ENCODE results near the gene TOP2A. TPM values are rescaled to one million over a fixed set of nuclear protein-coding genes. Genes with fewer than 3 reads are reported as not detected.

Gene TOP2A
- total RNA-seq, 1 experiment from 2014 or later, result 199 TPM

GRCh38 chr17:40454613-40454995, 36.9 kb upstream of the TOP2A start:
- no peaks in the 10 kb centered on the region for H3K27me3 ChIP-seq (ENCODE audit: low read length)
- no peak overlapping the region for H3K4me3 ChIP-seq (ENCODE audit: low read length)
- DNase-seq, result no peak
- no peak overlapping the region for H3K27ac ChIP-seq (ENCODE audit: low read length)
- H3K9me2 ChIP-seq (replicated peaks; ENCODE audit: insufficient read depth, low read length), result no peaks in the 10 kb centered on the region
- H3K9ac ChIP-seq (ENCODE audit: low read length), result no peak overlapping the region
- no peak overlapping the region for H2AFZ ChIP-seq (ENCODE audit: low read length)
- H3K4me2 ChIP-seq (ENCODE audit: low read depth, low read length, poor library complexity, severe bottlenecking), result no peak overlapping the region
- H3K79me2 ChIP-seq (ENCODE audit: low read length), result no peaks in the 10 kb centered on the region
- H3K9me3 ChIP-seq (ENCODE audit: low read length), result no peaks in the 10 kb centered on the region
- H3K4me1 ChIP-seq (ENCODE audit: low read length), result no peaks in the 10 kb centered on the region
- 0 out of 2 replicates have a peak, but pooled peaks cover 3% of the 10 kb centered on the region for H4K20me1 ChIP-seq (ENCODE audit: insufficient read depth, low read depth, low read length)
- no peaks in the 10 kb centered on the region for H3K36me3 ChIP-seq (ENCODE audit: insufficient read depth, low read length)

DNA sequence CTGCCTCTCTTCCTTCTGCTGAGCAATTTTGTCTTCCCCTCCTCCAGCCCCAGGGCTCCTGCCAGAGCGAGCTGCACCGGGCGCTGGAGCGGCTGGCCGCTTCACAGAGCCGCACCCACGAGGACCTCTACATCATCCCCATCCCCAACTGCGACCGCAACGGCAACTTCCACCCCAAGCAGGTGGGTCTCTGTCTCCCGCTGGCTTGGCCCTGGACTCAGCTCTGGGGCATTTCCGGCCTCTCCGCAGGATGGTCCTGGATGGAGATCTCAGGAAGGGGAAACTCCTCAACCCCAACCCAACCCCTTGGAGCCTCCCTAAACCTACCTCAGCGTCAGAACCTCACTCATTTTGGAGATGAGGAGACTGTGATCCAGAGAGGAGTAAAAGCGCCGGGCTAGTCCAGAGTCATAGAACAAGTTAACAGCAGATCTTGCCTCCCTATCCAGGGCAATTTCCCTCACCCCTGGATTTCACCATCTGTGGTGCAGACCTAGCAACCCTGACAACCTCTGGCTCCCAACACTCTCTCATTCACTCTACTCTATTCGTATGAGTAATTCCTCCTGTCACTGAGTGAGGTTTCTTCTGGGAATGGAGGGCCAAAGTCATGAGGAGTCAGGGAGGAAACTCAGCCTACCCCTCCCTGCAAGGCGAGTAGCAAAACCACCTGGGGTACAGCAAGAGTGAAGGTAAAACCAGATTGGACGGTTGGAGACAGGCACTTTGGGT, 36.4 kb upstream of the TOP2A start:
- Histone ChIP-seq H3K4me3 (ENCODE audit: low read length) (no peak overlapping the region), H4K20me1 (ENCODE audit: insufficient read depth, low read depth, low read length) (0 out of 2 replicates have a peak, but pooled peaks cover 3% of the 10 kb centered on the region), H3K4me2 (ENCODE audit: low read depth, low read length, poor library complexity, severe bottlenecking) (no peak overlapping the region), H3K27ac (ENCODE audit: low read length) (no peak overlapping the region), H2AFZ (ENCODE audit: low read length) (no peak overlapping the region), H3K9me3 (ENCODE audit: low read length) (no peaks in the 10 kb centered on the region), H3K27me3 (ENCODE audit: low read length) (no peaks in the 10 kb centered on the region), H3K9me2 (replicated peaks; ENCODE audit: insufficient read depth, low read length) (no peaks in the 10 kb centered on the region), H3K36me3 (ENCODE audit: insufficient read depth, low read length) (no peaks in the 10 kb centered on the region), H3K4me1 (ENCODE audit: low read length) (no peaks in the 10 kb centered on the region), H3K9ac (ENCODE audit: low read length) (no peak overlapping the region), H3K79me2 (ENCODE audit: low read length) (no peaks in the 10 kb centered on the region)
- no peak for DNase-seq

- no peaks in the 10 kb centered on the region for H3K27me3 ChIP-seq (ENCODE audit: low read length)
- H2AFZ ChIP-seq (ENCODE audit: low read length), result no peak overlapping the region
- no peak overlapping the region for H3K27ac ChIP-seq (ENCODE audit: low read length)
- H3K36me3 ChIP-seq (ENCODE audit: insufficient read depth, low read length), result no peaks in the 10 kb centered on the region
- 0 out of 2 replicates have a peak, but pooled peaks cover 3% of the 10 kb centered on the region for H4K20me1 ChIP-seq (ENCODE audit: insufficient read depth, low read depth, low read length)
- H3K79me2 ChIP-seq (ENCODE audit: low read length), result no peaks in the 10 kb centered on the region
- no peaks in the 10 kb centered on the region for H3K9me3 ChIP-seq (ENCODE audit: low read length)
- no peaks in the 10 kb centered on the region for H3K4me1 ChIP-seq (ENCODE audit: low read length)
- H3K9me2 ChIP-seq (replicated peaks; ENCODE audit: insufficient read depth, low read length), result no peaks in the 10 kb centered on the region
- H3K4me2 ChIP-seq (ENCODE audit: low read depth, low read length, poor library complexity, severe bottlenecking), result no peak overlapping the region
- H3K9ac ChIP-seq (ENCODE audit: low read length), result no peak overlapping the region
- no peak for DNase-seq
- H3K4me3 ChIP-seq (ENCODE audit: low read length), result no peak overlapping the region
These were observed 35.3 kb upstream of the TOP2A start for GRCh38 chr17:40452921-40453378.

DNA sequence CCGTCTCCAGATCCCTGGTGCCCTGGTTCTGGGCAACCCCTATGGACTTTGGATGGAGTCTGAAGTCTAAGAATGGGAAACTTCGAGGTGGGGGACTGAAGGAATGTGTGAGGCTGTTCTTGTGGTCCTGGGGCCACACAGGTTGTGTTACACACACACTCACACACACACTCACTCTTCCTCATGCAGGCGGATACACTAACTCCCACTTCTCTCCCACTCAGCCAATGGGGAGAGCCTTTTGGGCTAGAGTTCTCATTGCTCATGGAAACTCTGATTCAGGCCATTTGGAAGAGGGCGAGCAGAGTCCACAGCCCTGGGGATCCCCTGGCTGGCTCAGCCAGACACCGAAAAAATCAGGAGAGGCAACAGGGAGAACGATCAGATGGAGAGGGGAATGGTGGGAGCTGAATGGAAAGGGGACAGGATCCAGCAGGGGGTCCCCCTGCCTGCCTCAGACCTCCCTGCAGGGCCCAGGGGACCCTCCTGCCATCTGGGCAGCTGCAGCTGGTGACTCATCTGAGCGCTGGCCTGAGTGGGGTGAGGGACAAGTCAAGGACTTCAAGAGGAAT, 34.6 kb upstream of the TOP2A start:
- Histone ChIP-seq H3K9me3 (ENCODE audit: low read length) (no peaks in the 10 kb centered on the region), H3K4me2 (ENCODE audit: low read depth, low read length, poor library complexity, severe bottlenecking) (no peak overlapping the region)

GRCh38 chr17:40451420-40451819, 33.7 kb upstream of the TOP2A start:
- DNase-seq, result no peak
- Histone ChIP-seq H3K4me2 (ENCODE audit: low read depth, low read length, poor library complexity, severe bottlenecking) (no peak overlapping the region), H3K79me2 (ENCODE audit: low read length) (no peaks in the 10 kb centered on the region), H3K9me2 (replicated peaks; ENCODE audit: insufficient read depth, low read length) (no peaks in the 10 kb centered on the region), H3K9me3 (ENCODE audit: low read length) (no peaks in the 10 kb centered on the region), H4K20me1 (ENCODE audit: insufficient read depth, low read depth, low read length) (no peaks in the 10 kb centered on the region; the same call in 1 of the 2 replicates), H3K27me3 (ENCODE audit: low read length) (no peaks in the 10 kb centered on the region), H3K27ac (ENCODE audit: low read length) (no peak overlapping the region), H3K4me1 (ENCODE audit: low read length) (no peaks in the 10 kb centered on the region), H3K36me3 (ENCODE audit: insufficient read depth, low read length) (no peaks in the 10 kb centered on the region), H3K4me3 (ENCODE audit: low read length) (no peak overlapping the region), H3K9ac (ENCODE audit: low read length) (no peak overlapping the region), H2AFZ (ENCODE audit: low read length) (no peak overlapping the region)

More for the DNA sequence above, 34.6 kb upstream of the TOP2A start:
- Histone ChIP-seq H3K36me3 (ENCODE audit: insufficient read depth, low read length) (no peaks in the 10 kb centered on the region), H4K20me1 (ENCODE audit: insufficient read depth, low read depth, low read length) (0 out of 2 replicates have a peak, but pooled peaks cover 3% of the 10 kb centered on the region), H3K9ac (ENCODE audit: low read length) (no peak overlapping the region), H3K9me2 (replicated peaks; ENCODE audit: insufficient read depth, low read length) (no peaks in the 10 kb centered on the region), H3K27ac (ENCODE audit: low read length) (no peak overlapping the region), H3K4me1 (ENCODE audit: low read length) (no peaks in the 10 kb centered on the region), H2AFZ (ENCODE audit: low read length) (no peak overlapping the region), H3K79me2 (ENCODE audit: low read length) (no peaks in the 10 kb centered on the region), H3K4me3 (ENCODE audit: low read length) (no peak overlapping the region), H3K27me3 (ENCODE audit: low read length) (no peaks in the 10 kb centered on the region)
- DNase-seq, result no peak

DNA sequence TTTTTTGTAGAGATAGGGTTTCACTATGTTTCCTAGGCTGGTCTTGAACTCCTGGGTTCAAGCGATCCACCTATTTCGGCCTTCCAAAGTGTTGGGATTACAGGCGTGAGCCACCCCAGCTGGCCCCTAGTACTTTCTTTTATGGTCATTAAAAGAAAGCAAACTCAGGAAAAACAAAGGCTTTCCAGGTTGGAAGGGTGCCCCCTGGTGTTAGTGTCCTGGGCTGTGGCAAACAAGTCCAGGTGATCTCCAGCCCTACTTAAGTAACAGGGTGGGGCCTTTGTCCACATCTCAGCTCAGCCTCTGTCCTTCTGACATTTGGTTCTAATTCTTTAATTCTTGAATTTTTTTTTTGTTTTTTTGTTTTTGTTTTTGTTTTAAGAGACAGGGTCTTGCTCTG, 32.5 kb upstream of the TOP2A start:
- H3K36me3 ChIP-seq (ENCODE audit: insufficient read depth, low read length), result no peaks in the 10 kb centered on the region
- peak; percentile 67 for DNase-seq
- no peaks in the 10 kb centered on the region for H3K9me3 ChIP-seq (ENCODE audit: low read length)
- H2AFZ ChIP-seq (ENCODE audit: low read length), result no peak overlapping the region
- no peak overlapping the region for H3K9ac ChIP-seq (ENCODE audit: low read length)
- H3K9me2 ChIP-seq (replicated peaks; ENCODE audit: insufficient read depth, low read length), result no peaks in the 10 kb centered on the region
- no peaks in the 10 kb centered on the region for H3K4me1 ChIP-seq (ENCODE audit: low read length)
- H4K20me1 ChIP-seq (ENCODE audit: insufficient read depth, low read depth, low read length), result no peaks in the 10 kb centered on the region; the same call in 1 of the 2 replicates
- H3K79me2 ChIP-seq (ENCODE audit: low read length), result no peaks in the 10 kb centered on the region
- no peaks in the 10 kb centered on the region for H3K27me3 ChIP-seq (ENCODE audit: low read length)
- H3K4me2 ChIP-seq (ENCODE audit: low read depth, low read length, poor library complexity, severe bottlenecking), result no peak overlapping the region
- H3K27ac ChIP-seq (ENCODE audit: low read length), result no peak overlapping the region
- no peak overlapping the region for H3K4me3 ChIP-seq (ENCODE audit: low read length)

GRCh38 chr17:40448639-40449261, 31.1 kb upstream of the TOP2A start:
- Histone ChIP-seq H3K79me2 (ENCODE audit: low read length) (no peaks in the 10 kb centered on the region), H3K4me2 (ENCODE audit: low read depth, low read length, poor library complexity, severe bottlenecking) (no peak overlapping the region), H3K9me3 (ENCODE audit: low read length) (no peaks in the 10 kb centered on the region), H4K20me1 (ENCODE audit: insufficient read depth, low read depth, low read length) (no peaks in the 10 kb centered on the region; the same call in 1 of the 2 replicates), H3K27ac (ENCODE audit: low read length) (no peak overlapping the region), H2AFZ (ENCODE audit: low read length) (no peak overlapping the region), H3K4me1 (ENCODE audit: low read length) (no peaks in the 10 kb centered on the region), H3K27me3 (ENCODE audit: low read length) (no peaks in the 10 kb centered on the region), H3K36me3 (ENCODE audit: insufficient read depth, low read length) (no peaks in the 10 kb centered on the region), H3K9ac (ENCODE audit: low read length) (no peak overlapping the region; the same call in 1 of the 2 replicates), H3K4me3 (ENCODE audit: low read length) (no peak overlapping the region), H3K9me2 (replicated peaks; ENCODE audit: insufficient read depth, low read length) (no peaks in the 10 kb centered on the region)
- DNase-seq, result no peak

- Histone ChIP-seq H3K4me3 (ENCODE audit: low read length) (no peak overlapping the region), H3K79me2 (ENCODE audit: low read length) (no peaks in the 10 kb centered on the region), H3K27me3 (ENCODE audit: low read length) (no peaks in the 10 kb centered on the region), H2AFZ (ENCODE audit: low read length) (no peak overlapping the region), H3K36me3 (ENCODE audit: insufficient read depth, low read length) (no peaks in the 10 kb centered on the region), H3K4me2 (ENCODE audit: low read depth, low read length, poor library complexity, severe bottlenecking) (no peak overlapping the region), H3K9me2 (replicated peaks; ENCODE audit: insufficient read depth, low read length) (no peaks in the 10 kb centered on the region), H3K9me3 (ENCODE audit: low read length) (no peaks in the 10 kb centered on the region), H3K27ac (ENCODE audit: low read length) (no peak overlapping the region), H3K4me1 (ENCODE audit: low read length) (no peaks in the 10 kb centered on the region), H4K20me1 (ENCODE audit: insufficient read depth, low read depth, low read length) (no peaks in the 10 kb centered on the region; the same call in 1 of the 2 replicates), H3K9ac (ENCODE audit: low read length) (no peak overlapping the region)
- no peak for DNase-seq
These were observed 30.5 kb upstream of the TOP2A start for GRCh38 chr17:40448213-40448638.
